Testis (tissue), 2 donors: ENCODE results near the gene EMILIN2.

Experiments
- POLR2A ChIP-seq: fragments of 450-650 bp; IDR thresholded peaks from one replicate; pipeline ENCODE4 v1.6.1; 2017; ENCODE audit warnings: antibody characterized with exemption, mild to moderate bottlenecking, moderate library complexity
- TF ChIP-seq, protein P1 (sequence below), 3 experiments: fragments of 450-650 bp in 2 of 3; fragments of 200-600 bp in 1 of 3; sonication (generic) in 1 of 3; IDR thresholded peaks; one replicate each; pipeline ENCODE4 v1.5.1; 2016 to 2019; ENCODE audit warnings: antibody characterized with exemption in 3 of 3, mild to moderate bottlenecking in 2 of 3, moderate library complexity in 1 of 3

DNA sequence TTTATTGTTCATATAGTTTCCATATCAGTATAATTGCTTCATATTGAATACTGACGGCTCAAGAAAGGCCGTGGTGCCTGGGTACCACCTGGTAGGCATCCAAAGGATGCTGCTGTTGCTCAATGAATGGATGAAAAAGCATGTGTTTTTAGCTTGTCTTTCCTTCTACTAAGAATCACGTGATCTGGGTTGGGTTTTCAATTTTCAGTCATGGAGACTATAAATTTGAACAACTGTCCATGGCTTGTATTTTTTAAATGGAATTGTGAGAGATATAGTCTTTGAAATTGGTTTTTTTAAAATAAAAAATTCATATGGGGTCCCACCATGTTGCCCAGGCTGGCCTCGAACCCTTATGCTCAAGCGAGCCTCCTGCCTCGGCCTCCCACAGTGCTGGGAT is 25.3 kb downstream of the EMILIN2 start:
- TF ChIP-seq, protein P1, sequence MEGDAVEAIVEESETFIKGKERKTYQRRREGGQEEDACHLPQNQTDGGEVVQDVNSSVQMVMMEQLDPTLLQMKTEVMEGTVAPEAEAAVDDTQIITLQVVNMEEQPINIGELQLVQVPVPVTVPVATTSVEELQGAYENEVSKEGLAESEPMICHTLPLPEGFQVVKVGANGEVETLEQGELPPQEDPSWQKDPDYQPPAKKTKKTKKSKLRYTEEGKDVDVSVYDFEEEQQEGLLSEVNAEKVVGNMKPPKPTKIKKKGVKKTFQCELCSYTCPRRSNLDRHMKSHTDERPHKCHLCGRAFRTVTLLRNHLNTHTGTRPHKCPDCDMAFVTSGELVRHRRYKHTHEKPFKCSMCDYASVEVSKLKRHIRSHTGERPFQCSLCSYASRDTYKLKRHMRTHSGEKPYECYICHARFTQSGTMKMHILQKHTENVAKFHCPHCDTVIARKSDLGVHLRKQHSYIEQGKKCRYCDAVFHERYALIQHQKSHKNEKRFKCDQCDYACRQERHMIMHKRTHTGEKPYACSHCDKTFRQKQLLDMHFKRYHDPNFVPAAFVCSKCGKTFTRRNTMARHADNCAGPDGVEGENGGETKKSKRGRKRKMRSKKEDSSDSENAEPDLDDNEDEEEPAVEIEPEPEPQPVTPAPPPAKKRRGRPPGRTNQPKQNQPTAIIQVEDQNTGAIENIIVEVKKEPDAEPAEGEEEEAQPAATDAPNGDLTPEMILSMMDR (IDR thresholded peaks at IDR 0.05) = no peak
- no peak for TF ChIP-seq POLR2A
